Endothelial cell of umbilical vein (primary cell): Measurements from ENCODE around the gene ANXA11. TPM values are rescaled to one million over a fixed set of nuclear protein-coding genes. Genes with fewer than 3 reads are reported as not detected.

Experiments used
- BruUV-seq: library from RNA; stranded (reverse); fragments of 400-500 nt; replicated peaks from 2 replicates; lab custom pipeline; 2021; lab: Mats Ljungman, UMichigan
- CTCF ChIA-PET: fragments of 300-600, 350-600 bp; sonication (Branson Sonifier 250); formaldehyde crosslinking; loops from one replicate; lab custom pipeline; 2021; ENCODE audit warnings: antibody characterized with exemption, inconsistent platforms; lab: Charles Lee
- POLR2A ChIA-PET: fragments of 300-600, 350-600 bp; sonication (Branson Sonifier 250); formaldehyde crosslinking; loops from one replicate; lab custom pipeline; 2021; ENCODE audit warnings: antibody characterized with exemption, inconsistent platforms; lab: Charles Lee
- DNase-seq: peaks from one replicate; pipeline ENCODE4 v3.0.0-alpha.2; 2011; ENCODE audit warnings: low read depth, low spot score
- FAIRE-seq: peaks from 2 replicates; lab custom pipeline; 2011; peaks lifted over from hg19 to GRCh38; lab: Jason Lieb, UNC
- H2AFZ ChIP-seq: 2 replicates; pipeline ENCODE4 v1.6.0; 2012; ENCODE audit warnings: low read depth, low read length, control low read depth, inconsistent platforms
- H3K27ac ChIP-seq: 2 replicates; pipeline ENCODE4 v1.5.1; 2011; ENCODE audit warnings: low read depth, mild to moderate bottlenecking, control low read depth, low read length, moderate library complexity; ENCODE audit not compliant: insufficient read depth
- H3K27me3 ChIP-seq, 2 experiments: 2 replicates each; pipeline versions ENCODE4 v1.6.0 to v1.6.1; 2011; ENCODE audit warnings: low read length in 2 of 2, mixed read lengths in 1 of 2; ENCODE audit not compliant: control insufficient read depth in 2 of 2, insufficient read depth in 2 of 2
- H3K36me3 ChIP-seq, 2 experiments: 2 replicates in 1 of 2; 3 replicates in 1 of 2; pipeline ENCODE4 v1.5.1; 2011; ENCODE audit warnings: low read length in 2 of 2, mild to moderate bottlenecking in 1 of 2, moderate library complexity in 1 of 2; ENCODE audit not compliant: control insufficient read depth in 2 of 2, insufficient read depth in 2 of 2; ENCODE audit errors: extremely low read depth in 1 of 2
- H3K4me1 ChIP-seq: 3 replicates; pipeline ENCODE4 v1.5.1; 2011; ENCODE audit warnings: mild to moderate bottlenecking, low read length; ENCODE audit not compliant: control insufficient read depth, insufficient read depth; ENCODE audit errors: extremely low read depth
- H3K4me2 ChIP-seq: 2 replicates; pipeline ENCODE4 v1.6.1; 2011; ENCODE audit warnings: low read length, control low read depth, mixed read lengths; ENCODE audit not compliant: insufficient read depth
- H3K4me3 ChIP-seq, 3 experiments: fragments of 200-600 bp in 1 of 3; sonication (generic), shearing (Covaris generic) in 1 of 3; replicated peaks in 1 of 3; 2 replicates each; pipeline ENCODE4 v1.5.1; 2011 to 2016; ENCODE audit warnings: control low read depth in 3 of 3, low read length in 3 of 3, mild to moderate bottlenecking in 2 of 3, inconsistent platforms in 1 of 3, low read depth in 1 of 3, moderate library complexity in 1 of 3; ENCODE audit not compliant: insufficient read depth in 1 of 3
- H3K79me2 ChIP-seq: 2 replicates; pipeline ENCODE4 v1.6.0; 2012; ENCODE audit warnings: low read length, inconsistent platforms; ENCODE audit not compliant: control insufficient read depth, insufficient read depth
- H3K9ac ChIP-seq: replicated peaks from 2 replicates; pipeline ENCODE3; 2011; ENCODE audit warnings: low read length, control low read depth; ENCODE audit not compliant: insufficient read depth; ENCODE audit errors: extremely low read depth
- H3K9me1 ChIP-seq: replicated peaks from 3 replicates; pipeline ENCODE4 v1.6.0; 2011; ENCODE audit warnings: mild to moderate bottlenecking, low read length; ENCODE audit not compliant: control insufficient read depth, insufficient read depth; ENCODE audit errors: extremely low read depth
- H3K9me3 ChIP-seq: replicated peaks from 2 replicates; pipeline ENCODE4 v1.5.1; 2012; ENCODE audit warnings: low read length, inconsistent platforms; ENCODE audit not compliant: control insufficient read depth, insufficient read depth
- H4K20me1 ChIP-seq: replicated peaks from 2 replicates; pipeline ENCODE3; 2011; ENCODE audit warnings: mild to moderate bottlenecking, low read length; ENCODE audit not compliant: control insufficient read depth, insufficient read depth; ENCODE audit errors: extremely low read depth
- EZH2 ChIP-seq: IDR thresholded peaks from 2 replicates; pipeline ENCODE4 v1.6.1; 2012; ENCODE audit warnings: borderline replicate concordance, low read depth, mild to moderate bottlenecking, moderate library complexity, low read length, inconsistent platforms; ENCODE audit not compliant: severe bottlenecking
- FOS ChIP-seq: IDR thresholded peaks from 2 replicates; pipeline ENCODE4 v1.6.1; 2011; ENCODE audit warnings: mild to moderate bottlenecking, low read length, moderate library complexity, borderline replicate concordance; ENCODE audit not compliant: insufficient read depth
- GATA2 ChIP-seq: IDR thresholded peaks from 2 replicates; pipeline ENCODE4 v1.7.0; 2011; ENCODE audit warnings: low read depth, mild to moderate bottlenecking, moderate library complexity, mixed read lengths, low read length; ENCODE audit not compliant: insufficient read length, insufficient read depth
- JUN ChIP-seq: IDR thresholded peaks from 2 replicates; pipeline ENCODE4 v1.6.1; 2011; ENCODE audit warnings: borderline replicate concordance, low read depth; ENCODE audit not compliant: insufficient read length, insufficient read depth
- MAX ChIP-seq: IDR thresholded peaks from 2 replicates; pipeline ENCODE4 v1.6.1; 2011; ENCODE audit not compliant: insufficient read depth, insufficient read length
- MYC ChIP-seq: IDR thresholded peaks from one replicate; pipeline ENCODE4 v1.6.1; 2011; ENCODE audit warnings: mild to moderate bottlenecking, low read depth, low read length
- POLR2A ChIP-seq: IDR thresholded peaks from 2 replicates; pipeline ENCODE4 v1.6.1; 2012; ENCODE audit warnings: low read depth, mild to moderate bottlenecking, control low read depth, low read length
- POLR2AphosphoS5 ChIP-seq: IDR thresholded peaks from 2 replicates; pipeline ENCODE4 v1.6.1; 2012; ENCODE audit warnings: low read depth, mild to moderate bottlenecking, control low read depth, low read length, moderate library complexity; ENCODE audit not compliant: insufficient read depth
- dilution Hi-C: fragments of 300-500 bp; cut with MboI; formaldehyde crosslinking; loops from one replicate; pipeline ENCODE4 v1.15.0; 2019; ENCODE audit warnings: low sequenced_read_pairs; ENCODE audit not compliant: extremely low pct_ligation_motif_present
- intact Hi-C: fragments of 100-400 bp; cut with micrococcal nuclease; formaldehyde crosslinking; loops from one replicate; pipeline ENCODE4 v1.10.0; 2022
- polyA plus RNA-seq, 4 experiments: library from polyadenylated mRNA; depleted of rRNA in 3 of 4; stranded (reverse) in 3 of 4; unstranded in 1 of 4; fragments of >200 nt; gene quantifications; 2 replicates each; pipeline versions ENCODE4 v1.2.1 to v1.2.3, GENCODE V29; 2011 to 2012; ENCODE audit warnings: missing spikeins in 1 of 4
- total RNA-seq: library from RNA; stranded (reverse); gene quantifications from 2 replicates; pipeline ENCODE4 v1.2.3, GENCODE V29; 2021

ANXA11 gene
- total and polyA plus RNA-seq, 2 donors (not counting 3 experiments of a cell fraction or from before 2014, with no cell fraction given): 59.2 to 143 TPM

DNA sequence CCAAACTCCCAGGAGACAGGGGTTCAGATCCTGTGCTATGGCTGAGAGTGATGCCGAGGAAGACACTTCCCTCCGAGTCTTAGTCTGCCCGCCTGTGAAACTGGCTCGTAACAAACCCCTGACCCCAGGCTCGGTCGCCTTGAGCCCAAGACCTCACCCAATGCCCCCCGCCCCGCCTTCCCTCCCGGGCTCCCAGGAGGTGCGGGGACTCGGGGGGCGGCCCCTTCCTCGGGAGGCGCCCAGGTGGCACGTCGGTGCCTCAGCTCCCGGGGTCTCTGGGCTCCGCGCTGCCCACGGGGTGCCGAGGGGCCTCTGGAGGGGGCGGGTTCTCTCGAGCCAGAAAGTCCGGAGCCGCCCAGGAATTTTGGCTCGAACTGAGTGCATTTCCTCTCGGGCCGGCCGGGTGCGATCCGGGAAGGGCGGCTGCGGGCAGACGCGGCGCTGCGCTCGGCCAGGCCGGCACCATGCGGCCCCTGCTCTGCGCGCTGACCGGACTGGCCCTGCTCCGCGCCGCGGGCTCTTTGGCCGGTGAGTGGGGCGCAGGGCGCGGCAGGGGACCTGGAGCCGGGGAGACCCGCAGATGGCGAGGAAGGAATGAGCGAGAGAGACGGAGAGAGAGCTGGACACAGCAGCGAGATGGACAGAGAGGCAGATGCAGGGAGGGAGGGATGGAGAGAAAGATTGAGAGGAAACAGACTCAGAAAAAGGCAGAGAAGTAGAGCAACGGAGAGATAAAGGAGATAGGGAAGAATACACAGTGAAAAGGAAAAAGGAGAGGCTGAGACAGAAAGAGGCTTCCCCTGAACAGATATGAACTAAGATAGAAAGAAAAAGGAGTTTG lies 72.8 kb downstream of the ANXA11 start, which contains the start of gene PLAC9:
PLAC9 (plus strand) TSS at position 432 of the 841 bp plus-strand sequence; CDS start at position 465, 33 bp downstream.
- intact Hi-C loops: loop anchor here (5.0 kb wide), 1 partner anchor 75 kb away; no protein-coding TSS in a partner anchor
- POLR2A ChIA-PET: no interaction called here
- peak within 1 kb of the TSS; percentile 31 for H3K9ac ChIP-seq

GRCh38 chr10:80131499-80131901 lies 73.8 kb downstream of the ANXA11 start:
- no peak overlapping the region for H2AFZ ChIP-seq
- H4K20me1 ChIP-seq: no peaks in the 10 kb centered on the region
- H3K9me1 ChIP-seq: no peaks in the 10 kb centered on the region
- dilution Hi-C loops: no loop called here
- FAIRE-seq (no peak), DNase-seq (no peak)
- H3K9me3 ChIP-seq: no peaks in the 10 kb centered on the region
- peaks cover 10% of the 10 kb centered on the region for H3K4me1 ChIP-seq
- no peak overlapping the region for H3K27ac ChIP-seq
- intact Hi-C loops: loop anchor here (5.0 kb wide), 1 partner anchor 74 kb away; no protein-coding TSS in a partner anchor
- no peaks in the 10 kb centered on the region for H3K79me2 ChIP-seq
- no peak overlapping the region for H3K4me3 ChIP-seq
- TF ChIP-seq FOS: no peak
- no peak for TF ChIP-seq MAX
- no peak for TF ChIP-seq MYC
- no peak for TF ChIP-seq GATA2
- no peak for TF ChIP-seq POLR2A
- TF ChIP-seq JUN: no peak
- TF ChIP-seq POLR2AphosphoS5: no peak
- H3K4me2 ChIP-seq: no peak overlapping the region
- BruUV-seq: no TSS peak
- ChIA-PET POLR2A (interaction anchor here (0.6 kb wide), 1 partner anchor 16 kb away, joined by 3 read pairs; no protein-coding TSS in a partner anchor), CTCF (interaction anchor here (1.3 to 4.2 kb wide), 3 partner anchors 13 to 73 kb away, joined by 3 to 17 read pairs (median 8); no protein-coding TSS in a partner anchor)
- no peaks in the 10 kb centered on the region for H3K36me3 ChIP-seq
- H3K9ac ChIP-seq: no peak overlapping the region
- H3K27me3 ChIP-seq: peaks cover 0 to 2% of the 10 kb centered on the region in 2 experiments

More for the DNA sequence above, 72.8 kb downstream of the ANXA11 start, which contains the start of gene PLAC9:
- Histone ChIP-seq H4K20me1 (no peaks in the 10 kb centered on the region), H3K4me1 (peaks cover 10% of the 10 kb centered on the region), H3K9me1 (no peaks in the 10 kb centered on the region), H3K27ac (no peak within 1 kb of the TSS), H2AFZ (peak within 1 kb of the TSS; percentile 98), H3K79me2 (no peaks in the 10 kb centered on the region), H3K36me3 (no peaks in the 10 kb centered on the region), H3K9me3 (no peaks in the 10 kb centered on the region), H3K4me3 (peak within 1 kb of the TSS; percentile 21 to 58 (median 56)), H3K4me2 (peak within 1 kb of the TSS; percentile 79), H3K27me3 (peaks cover 0 to 2% of the 10 kb centered on the region in 2 experiments)
- FAIRE-seq (no peak), DNase-seq (no peak)
- BruUV-seq: no TSS peak
- CTCF ChIA-PET: interaction anchor here (1.4 to 4.2 kb wide), 2 partner anchors 12 to 90 kb away, joined by 7 to 17 read pairs; no protein-coding TSS in a partner anchor
- dilution Hi-C loops: no loop called here
- TF ChIP-seq POLR2AphosphoS5: peak; percentile 39
- peak; percentile 31 for TF ChIP-seq EZH2
- TF ChIP-seq POLR2A: no peak
